ENCODE data around the gene PLXNA4.

GRCh38 chr7:132492823-132493445 is 83.3 kb downstream of the PLXNA4 start:
- TF ChIP-seq CTCF (IDR thresholded peaks at IDR 0.05; ENCODE audit: insufficient read depth, low read length) (no peak), POLR2AphosphoS5 (IDR thresholded peaks at IDR 0.05; ENCODE audit: low read depth) (no peak), REST (IDR thresholded peaks at IDR 0.05; ENCODE audit: insufficient replicate concordance, low read depth) (no peak)
